GM12874 (cell line): ENCODE data around the gene SIVA1.

ENCODE experiments used
- CTCF ChIP-seq: IDR thresholded peaks from 2 replicates; pipeline ENCODE4 v1.5.1; 2011; ENCODE audit warnings: low read depth, mild to moderate bottlenecking, control low read depth, low read length, moderate library complexity; ENCODE audit not compliant: insufficient read depth

The SIVA1 gene

GRCh38 chr14:104773505-104774452 lies 20.8 kb downstream of the SIVA1 start:
- no peak for TF ChIP-seq CTCF

GRCh38 chr14:104774453-104775072 lies 21.6 kb downstream of the SIVA1 start:
- no peak for TF ChIP-seq CTCF

GRCh38 chr14:104775073-104775489 lies 22.1 kb downstream of the SIVA1 start:
- no peak for TF ChIP-seq CTCF

- TF ChIP-seq CTCF: no peak
These were observed 23.5 kb downstream of the SIVA1 start for GRCh38 chr14:104776481-104776880.

GRCh38 chr14:104776961-104777807 lies 24.2 kb downstream of the SIVA1 start:
- no peak for TF ChIP-seq CTCF

GRCh38 chr14:104777808-104778249 lies 24.9 kb downstream of the SIVA1 start:
- no peak for TF ChIP-seq CTCF

GRCh38 chr14:104778694-104779331 lies 25.9 kb downstream of the SIVA1 start:
- no peak for TF ChIP-seq CTCF
